HEK293 (cell line): ENCODE data around the gene DYNLL1.

Source experiments
- BCL11A ChIP-seq: fragments of 450-650 bp; formaldehyde crosslinking; IDR thresholded peaks from 2 replicates; pipeline ENCODE4 v1.5.1; 2016; ENCODE audit warnings: low read depth, missing biosample characterization, missing genetic modification characterization
- GFI1B ChIP-seq: fragments of 450-650 bp; formaldehyde crosslinking; IDR thresholded peaks from 2 replicates; pipeline ENCODE4 v1.5.1; 2016; ENCODE audit warnings: missing biosample characterization, missing genetic modification characterization
- IKZF3 ChIP-seq: fragments of 450-650 bp; IDR thresholded peaks from 2 replicates; pipeline ENCODE4 v1.5.0; 2018; ENCODE audit warnings: missing biosample characterization, mild to moderate bottlenecking, missing genetic modification characterization, moderate library complexity
- KLF10 ChIP-seq: fragments of 450-650 bp; IDR thresholded peaks from 2 replicates; pipeline ENCODE4 v1.5.1; 2018; ENCODE audit warnings: missing biosample characterization, mild to moderate bottlenecking, missing genetic modification characterization
- KLF7 ChIP-seq: fragments of 450-650 bp; formaldehyde crosslinking; IDR thresholded peaks from 2 replicates; pipeline ENCODE4 v1.5.1; 2016; ENCODE audit warnings: missing biosample characterization, missing genetic modification characterization, borderline replicate concordance
- MEIS1 ChIP-seq: sonication (generic); formaldehyde crosslinking; IDR thresholded peaks from 2 replicates; pipeline ENCODE4 v1.8.1; 2022; ENCODE audit warnings: missing genetic modification reagents, mild to moderate bottlenecking, borderline replicate concordance
- OSR2 ChIP-seq: fragments of 450-650 bp; formaldehyde crosslinking; IDR thresholded peaks from 2 replicates; pipeline ENCODE4 v1.5.1; 2016; ENCODE audit warnings: missing biosample characterization, missing genetic modification characterization
- PATZ1 ChIP-seq: fragments of 450-650 bp; formaldehyde crosslinking; IDR thresholded peaks from 2 replicates; pipeline ENCODE4 v1.5.1; 2016; ENCODE audit warnings: missing biosample characterization, missing genetic modification characterization
- PRDM6 ChIP-seq: fragments of 450-650 bp; formaldehyde crosslinking; IDR thresholded peaks from 2 replicates; pipeline ENCODE4 v1.5.1; 2017; ENCODE audit warnings: missing biosample characterization, missing genetic modification characterization
- SP7 ChIP-seq: fragments of 450-650 bp; formaldehyde crosslinking; IDR thresholded peaks from 2 replicates; pipeline ENCODE4 v1.5.1; 2016; ENCODE audit warnings: missing biosample characterization, missing genetic modification characterization
- TRIM28 ChIP-seq: IDR thresholded peaks from 2 replicates; pipeline ENCODE4 v1.6.1; 2011; ENCODE audit warnings: low read length, control low read depth, borderline replicate concordance
- WT1 ChIP-seq: fragments of 450-650 bp; formaldehyde crosslinking; IDR thresholded peaks from 2 replicates; pipeline ENCODE4 v1.5.1; 2016; ENCODE audit warnings: missing biosample characterization, missing genetic modification characterization
- ZBTB10 ChIP-seq: fragments of 450-650 bp; formaldehyde crosslinking; IDR thresholded peaks from 2 replicates; pipeline ENCODE4 v1.5.1; 2016; ENCODE audit warnings: missing biosample characterization, missing genetic modification characterization
- ZBTB26 ChIP-seq: fragments of 450-650 bp; formaldehyde crosslinking; optimal IDR thresholded peaks from 2 replicates; pipeline ENCODE3; 2016; ENCODE audit warnings: missing biosample characterization, mild to moderate bottlenecking, missing genetic modification characterization
- ZFP3 ChIP-seq: fragments of 450-650 bp; formaldehyde crosslinking; IDR thresholded peaks from 2 replicates; pipeline ENCODE4 v1.5.1; 2016; ENCODE audit warnings: low read depth, missing biosample characterization, missing genetic modification characterization
- ZNF155 ChIP-seq: fragments of 450-650 bp; formaldehyde crosslinking; IDR thresholded peaks from 2 replicates; pipeline ENCODE4 v1.5.1; 2016; ENCODE audit warnings: missing biosample characterization, missing genetic modification characterization
- ZNF23 ChIP-seq: fragments of 450-650 bp; formaldehyde crosslinking; IDR thresholded peaks from 2 replicates; pipeline ENCODE4 v1.5.1; 2016; ENCODE audit warnings: missing biosample characterization, missing genetic modification characterization, borderline replicate concordance
- ZNF341 ChIP-seq: fragments of 450-650 bp; formaldehyde crosslinking; IDR thresholded peaks from 2 replicates; pipeline ENCODE4; 2016; ENCODE audit warnings: low read depth, missing biosample characterization, missing genetic modification characterization
- ZNF350 ChIP-seq: fragments of 450-650 bp; formaldehyde crosslinking; IDR thresholded peaks from 2 replicates; pipeline ENCODE4 v1.5.0; 2017; ENCODE audit warnings: missing biosample characterization, mild to moderate bottlenecking, missing genetic modification characterization
- ZNF404 ChIP-seq: fragments of 450-650 bp; formaldehyde crosslinking; IDR thresholded peaks from 2 replicates; pipeline ENCODE4 v1.5.1; 2017; ENCODE audit warnings: missing biosample characterization, missing genetic modification characterization
- ZNF423 ChIP-seq: fragments of 450-650 bp; formaldehyde crosslinking; IDR thresholded peaks from 2 replicates; pipeline ENCODE4 v1.5.1; 2016; ENCODE audit warnings: missing biosample characterization, missing genetic modification characterization
- ZNF501 ChIP-seq: fragments of 450-650 bp; formaldehyde crosslinking; IDR thresholded peaks from 2 replicates; pipeline ENCODE4 v1.5.1; 2016; ENCODE audit warnings: missing biosample characterization, missing genetic modification characterization
- ZNF521 ChIP-seq: fragments of 450-650 bp; formaldehyde crosslinking; IDR thresholded peaks from 2 replicates; pipeline ENCODE4 v1.5.1; 2017; ENCODE audit warnings: missing biosample characterization, mild to moderate bottlenecking, missing genetic modification characterization
- ZNF560 ChIP-seq: fragments of 450-650 bp; formaldehyde crosslinking; IDR thresholded peaks from 2 replicates; pipeline ENCODE4 v1.5.1; 2017; ENCODE audit warnings: missing biosample characterization, missing genetic modification characterization, borderline replicate concordance
- ZNF621 ChIP-seq: fragments of 450-650 bp; formaldehyde crosslinking; IDR thresholded peaks from 2 replicates; pipeline ENCODE4 v1.5.1; 2017; ENCODE audit warnings: missing biosample characterization, missing genetic modification characterization
- ZNF629 ChIP-seq: fragments of 450-650 bp; formaldehyde crosslinking; IDR thresholded peaks from 2 replicates; pipeline ENCODE4 v1.5.1; 2017; ENCODE audit warnings: missing biosample characterization, missing genetic modification characterization
- ZNF677 ChIP-seq: fragments of 450-650 bp; IDR thresholded peaks from 2 replicates; pipeline ENCODE4 v1.5.0; 2018; ENCODE audit warnings: missing biosample characterization, mild to moderate bottlenecking, missing genetic modification characterization, moderate library complexity
- ZNF701 ChIP-seq: fragments of 450-650 bp; formaldehyde crosslinking; IDR thresholded peaks from 2 replicates; pipeline ENCODE4 v1.5.1; 2016; ENCODE audit warnings: missing biosample characterization, missing genetic modification characterization
- ZNF843 ChIP-seq: fragments of 450-650 bp; formaldehyde crosslinking; IDR thresholded peaks from 2 replicates; pipeline ENCODE4 v1.5.1; 2016; ENCODE audit warnings: missing biosample characterization, missing genetic modification characterization
- ZSCAN30 ChIP-seq: fragments of 450-650 bp; IDR thresholded peaks from 2 replicates; pipeline ENCODE4 v1.5.1; 2018; ENCODE audit warnings: missing biosample characterization, mild to moderate bottlenecking, missing genetic modification characterization, moderate library complexity

DYNLL1 gene

GRCh38 chr12:120495731-120496412 lies at the start of gene DYNLL1 (continued):
- 0 out of 2 replicates have a peak, but pooled peaks have one; percentile 10 for TF ChIP-seq KLF7 (tag by site-specific recombination)
- TF ChIP-seq ZNF350, result no peak
- peak; percentile 49; the same call in 1 of the 2 replicates for TF ChIP-seq KLF10 (tag by site-specific recombination)
- TF ChIP-seq ZNF677 (tag by site-specific recombination), result no peak
- no peak for TF ChIP-seq ZNF23
- peak; percentile 78 for TF ChIP-seq PATZ1 (tag by site-specific recombination)
- TF ChIP-seq MEIS1 (CRISPR knock-in tag), result no peak
- no peak for TF ChIP-seq WT1 (tag by site-specific recombination)
- 0 out of 2 replicates have a peak, but pooled peaks have one; percentile 24 for TF ChIP-seq SP7 (tag by site-specific recombination)
- no peak for TF ChIP-seq BCL11A (tag by site-specific recombination)
- TF ChIP-seq ZFP3 (tag by site-specific recombination), result no peak
- peak; percentile 34; the same call in 1 of the 2 replicates for TF ChIP-seq ZSCAN30 (tag by site-specific recombination)
- no peak for TF ChIP-seq ZNF404 (tag by site-specific recombination)
- 0 out of 2 replicates have a peak, but pooled peaks have one; percentile 32 for TF ChIP-seq ZNF843 (tag by site-specific recombination)
- peak; percentile 30 for TF ChIP-seq ZBTB26 (tag by site-specific recombination)
- peak; percentile 96 for TF ChIP-seq OSR2 (tag by site-specific recombination)
- no peak for TF ChIP-seq ZNF701 (tag by site-specific recombination)
- TF ChIP-seq ZNF155 (tag by site-specific recombination), result no peak
- peak; percentile 99 for TF ChIP-seq ZNF621 (tag by site-specific recombination)
- peak; percentile 70; the same call in 1 of the 2 replicates for TF ChIP-seq ZBTB10 (tag by site-specific recombination)
- 0 out of 2 replicates have a peak, but pooled peaks have one; percentile 30 for TF ChIP-seq ZNF629
- TF ChIP-seq PRDM6 (tag by site-specific recombination), result no peak
- TF ChIP-seq IKZF3 (tag by site-specific recombination), result peak; percentile 90
- TF ChIP-seq ZNF521 (tag by site-specific recombination), result no peak
- no peak for TF ChIP-seq ZNF560
- no peak for TF ChIP-seq ZNF423 (tag by site-specific recombination)
- TF ChIP-seq GFI1B (tag by site-specific recombination), result no peak
- peak; percentile 61; the same call in 1 of the 2 replicates for TF ChIP-seq ZNF501 (tag by site-specific recombination)
- peak; percentile 97 for TF ChIP-seq ZNF341 (tag by site-specific recombination)
- TF ChIP-seq TRIM28, result no peak
